ENCODE results near the gene PRKCD. TPM values are rescaled to one million over a fixed set of nuclear protein-coding genes. Genes with fewer than 3 reads are reported as not detected.

PRKCD gene
- total RNA-seq, 2 experiments from 2014 or later: 17.2 to 18.7 TPM

DNA sequence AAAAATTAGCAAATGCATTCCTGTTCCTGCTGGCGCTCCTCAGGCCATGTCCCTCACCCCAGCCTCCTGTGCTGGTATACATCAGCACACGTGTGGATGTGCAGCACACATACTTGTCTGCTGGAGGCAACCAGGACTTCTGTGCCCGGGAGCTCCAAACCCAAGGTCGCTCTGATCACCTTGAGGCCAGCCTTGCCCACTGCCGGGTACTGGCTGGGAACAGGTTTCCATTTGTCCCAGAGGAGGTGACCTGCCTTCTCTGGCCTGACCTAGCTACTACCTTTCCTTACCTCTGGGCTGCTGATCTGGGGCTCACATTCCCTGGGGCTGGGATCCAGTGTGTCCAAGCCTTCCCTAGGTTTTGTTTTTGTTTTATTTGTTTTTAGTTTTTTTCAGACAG lies 12.1 kb downstream of the PRKCD start:
- Mint-ChIP-seq H3K36me3 (peaks cover 4% of the 10 kb centered on the region), H3K4me3 (no peak overlapping the region)

DNA sequence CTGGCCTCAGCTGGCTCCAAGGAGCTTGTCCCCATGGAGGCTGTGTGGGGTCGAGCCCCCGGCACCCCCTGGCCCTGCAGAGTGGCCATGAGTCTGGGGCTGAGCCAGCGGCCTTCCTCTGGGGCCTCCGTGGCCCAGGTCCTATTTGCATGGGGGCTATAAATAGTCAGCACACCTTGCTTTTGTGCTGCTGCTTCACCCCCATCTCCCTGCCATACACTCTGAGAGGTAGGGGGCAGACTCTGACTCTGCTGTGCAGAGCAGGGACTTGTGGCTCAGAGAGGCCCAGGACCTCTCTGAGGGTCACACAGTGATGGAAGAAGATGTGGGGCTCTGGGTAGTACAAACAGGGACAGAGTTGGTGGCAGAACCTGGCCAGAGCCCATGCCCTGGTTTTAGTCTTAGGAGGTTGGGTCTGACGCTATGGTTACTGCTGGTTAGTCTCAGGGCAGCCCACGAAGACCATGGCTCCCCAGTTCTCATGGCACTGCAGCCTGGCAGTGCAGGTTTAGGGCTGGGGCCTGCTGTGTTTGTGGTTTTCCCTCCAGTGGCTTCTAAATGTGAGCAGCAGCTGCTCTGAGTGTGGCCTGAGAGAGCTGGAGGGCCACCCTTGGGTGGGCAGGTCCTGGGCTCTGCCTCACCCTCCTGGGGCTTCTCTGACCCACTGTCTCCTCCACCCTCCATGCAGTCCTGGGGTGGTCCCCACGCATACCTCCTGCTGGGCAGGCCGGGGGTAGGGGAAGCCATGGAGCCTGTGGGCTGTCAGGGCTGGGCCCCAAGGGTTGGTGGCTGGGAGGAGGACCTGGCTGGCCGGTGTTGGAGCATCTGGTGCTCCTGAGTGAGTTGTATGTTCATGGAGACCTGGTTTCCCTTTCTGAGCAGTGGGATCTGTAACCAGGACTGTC lies 13.6 kb downstream of the PRKCD start:
- Mint-ChIP-seq H3K9me3 (ENCODE audit: low read depth) (no peaks in the 10 kb centered on the region), H3K4me3 (no peak overlapping the region), H3K27me3 (no peaks in the 10 kb centered on the region), H3K4me1 (peaks cover 17% of the 10 kb centered on the region), H3K27ac (no peak overlapping the region), H3K36me3 (peaks cover 4% of the 10 kb centered on the region)
- no peak for ATAC-seq
- no peak for DNase-seq
- CTCF ChIA-PET: interaction anchor here (0.6 kb wide), 1 partner anchor 13 kb away, joined by 4 read pairs; no protein-coding TSS in a partner anchor

More for the DNA sequence above, 12.1 kb downstream of the PRKCD start:
- H3K9me3 Mint-ChIP-seq (ENCODE audit: low read depth): no peaks in the 10 kb centered on the region
- DNase-seq: no peak
- CTCF ChIA-PET: no interaction called here
- no peak for ATAC-seq
- H3K27me3 Mint-ChIP-seq: no peaks in the 10 kb centered on the region
- H3K4me1 Mint-ChIP-seq: peaks cover 27% of the 10 kb centered on the region
- H3K27ac Mint-ChIP-seq: no peak overlapping the region

DNA sequence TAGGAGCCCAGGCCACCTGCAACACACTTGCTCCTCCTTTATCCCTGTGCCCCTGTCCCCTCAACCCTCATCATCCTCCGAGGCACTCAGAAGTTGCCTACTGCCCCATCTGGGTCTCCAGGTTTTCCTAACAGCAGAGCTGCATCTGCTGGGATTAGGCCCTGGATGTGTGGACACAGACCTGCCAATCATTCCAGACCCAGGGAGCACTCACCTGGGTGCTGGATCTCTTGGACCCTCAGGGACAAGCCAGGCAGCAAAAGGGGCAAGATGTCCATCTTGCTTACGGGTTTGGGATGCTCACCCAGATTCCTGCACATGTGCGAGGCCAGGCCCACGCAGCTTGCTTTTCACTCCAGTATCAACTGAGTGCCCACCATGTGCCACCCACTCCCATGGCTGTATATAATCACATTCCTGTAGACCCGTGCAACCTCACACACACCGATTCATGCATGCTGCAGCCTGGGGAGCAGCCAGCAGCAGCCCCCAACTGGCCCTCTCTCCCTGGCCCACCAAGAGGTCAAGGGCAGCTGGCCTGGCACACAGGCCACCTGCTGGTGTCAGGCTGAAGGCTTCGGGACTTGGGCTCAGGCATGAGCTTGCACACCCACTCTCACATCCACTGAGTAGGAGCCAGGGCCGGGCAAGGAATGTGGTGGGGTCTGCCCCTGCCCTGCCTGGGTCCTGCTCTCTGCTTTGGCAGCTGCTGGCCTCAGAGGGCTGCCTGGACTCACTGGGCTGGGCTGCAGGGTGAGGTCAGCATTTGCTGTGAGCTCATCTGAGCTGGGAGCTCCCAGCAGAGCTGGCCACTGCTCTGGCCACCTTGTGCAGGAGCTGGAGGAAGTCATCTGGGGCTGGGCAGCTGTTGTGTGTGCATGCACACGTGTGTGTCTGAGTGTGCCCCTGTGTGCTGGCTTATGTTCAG lies 14.9 kb downstream of the PRKCD start:
- no peak for DNase-seq
- CTCF ChIA-PET: interaction anchor here (0.9 kb wide), 1 partner anchor 44 kb away, joined by 3 read pairs; no protein-coding TSS in a partner anchor
- H3K9me3 Mint-ChIP-seq (ENCODE audit: low read depth): no peaks in the 10 kb centered on the region
- H3K4me3 Mint-ChIP-seq: no peak overlapping the region
- ATAC-seq: no peak
- H3K27me3 Mint-ChIP-seq: no peaks in the 10 kb centered on the region
- H3K4me1 Mint-ChIP-seq: peaks cover 5% of the 10 kb centered on the region
- no peak overlapping the region for H3K27ac Mint-ChIP-seq
- peaks cover 4% of the 10 kb centered on the region for H3K36me3 Mint-ChIP-seq

DNA sequence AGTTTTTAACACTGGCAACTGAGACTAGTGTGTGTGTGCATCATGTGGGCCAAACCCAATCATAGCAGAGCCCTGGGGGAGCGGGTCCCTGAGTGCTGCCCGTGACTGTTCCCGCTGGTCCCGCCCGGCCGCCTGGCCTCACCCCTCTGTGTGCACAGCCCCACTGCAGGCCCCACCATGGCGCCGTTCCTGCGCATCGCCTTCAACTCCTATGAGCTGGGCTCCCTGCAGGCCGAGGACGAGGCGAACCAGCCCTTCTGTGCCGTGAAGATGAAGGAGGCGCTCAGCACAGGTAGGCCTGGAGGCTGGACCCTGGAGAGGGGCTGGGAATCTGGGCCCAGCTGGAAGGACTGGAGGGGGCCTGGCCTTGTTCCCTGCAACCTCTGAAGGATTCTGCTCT lies 17.2 kb downstream of the PRKCD start:
- H3K27ac Mint-ChIP-seq: no peak overlapping the region
- H3K36me3 Mint-ChIP-seq: peaks cover 4% of the 10 kb centered on the region
- DNase-seq: no peak
- ATAC-seq: no peak
- H3K9me3 Mint-ChIP-seq (ENCODE audit: low read depth): no peaks in the 10 kb centered on the region
- H3K27me3 Mint-ChIP-seq: no peaks in the 10 kb centered on the region
- no peak overlapping the region for H3K4me3 Mint-ChIP-seq
- H3K4me1 Mint-ChIP-seq: peaks cover 2% of the 10 kb centered on the region
- CTCF ChIA-PET: interaction anchor here (1.2 kb wide), 1 partner anchor 44 kb away, joined by 3 read pairs; no protein-coding TSS in a partner anchor

DNA sequence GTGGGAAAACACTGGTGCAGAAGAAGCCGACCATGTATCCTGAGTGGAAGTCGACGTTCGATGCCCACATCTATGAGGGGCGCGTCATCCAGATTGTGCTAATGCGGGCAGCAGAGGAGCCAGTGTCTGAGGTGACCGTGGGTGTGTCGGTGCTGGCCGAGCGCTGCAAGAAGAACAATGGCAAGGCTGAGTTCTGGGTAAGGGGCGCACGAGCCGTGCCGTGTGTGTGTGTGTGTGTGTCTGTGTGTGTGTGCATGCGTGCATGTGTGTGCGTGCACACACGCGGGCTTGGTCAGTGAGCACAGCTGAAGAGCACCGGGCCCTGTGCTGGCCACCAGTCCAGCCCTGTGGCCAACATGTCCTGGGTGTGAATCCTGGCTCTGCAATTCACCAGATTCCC lies 18.6 kb downstream of the PRKCD start:
- H3K27ac Mint-ChIP-seq: no peak overlapping the region
- ATAC-seq: no peak
- H3K4me1 Mint-ChIP-seq: no peaks in the 10 kb centered on the region
- no peaks in the 10 kb centered on the region for H3K36me3 Mint-ChIP-seq
- no peaks in the 10 kb centered on the region for H3K9me3 Mint-ChIP-seq (ENCODE audit: low read depth)
- H3K4me3 Mint-ChIP-seq: no peak overlapping the region
- CTCF ChIA-PET: no interaction called here
- H3K27me3 Mint-ChIP-seq: no peaks in the 10 kb centered on the region
- no peak for DNase-seq

DNA sequence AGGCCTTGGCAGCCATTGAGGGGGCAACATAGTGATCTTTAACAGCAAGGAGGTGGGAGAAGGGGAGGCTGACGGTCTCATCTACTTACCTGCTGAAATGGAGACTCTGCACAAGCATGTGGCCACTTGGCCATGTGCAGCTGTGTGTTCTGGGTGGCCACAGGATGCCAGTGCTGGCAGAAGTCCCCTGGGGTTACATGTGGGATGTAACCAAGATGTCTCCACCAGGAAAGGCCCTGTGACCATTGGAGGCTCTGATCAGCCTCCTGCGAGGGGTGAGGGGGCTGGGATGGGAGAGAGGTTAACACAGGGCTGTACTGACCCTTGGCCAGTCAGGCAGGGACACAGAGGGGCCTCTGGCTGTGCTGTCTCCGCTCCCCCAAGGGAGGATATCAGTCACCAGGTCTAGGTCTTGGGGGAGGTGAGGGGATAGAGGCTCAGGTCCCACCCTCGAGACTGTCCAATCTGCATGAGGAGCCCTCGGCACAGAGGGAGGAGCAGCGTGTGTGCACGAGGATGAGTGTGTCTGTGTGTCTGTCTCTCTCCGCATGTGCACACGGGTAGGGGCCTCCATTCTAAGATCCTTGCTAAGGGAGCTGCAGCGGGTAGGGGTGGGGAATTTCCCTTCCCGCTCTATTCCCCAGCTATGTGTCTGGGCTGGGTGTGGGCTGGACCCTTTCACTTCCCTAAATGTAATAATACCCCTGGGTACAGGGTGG lies 19.5 kb downstream of the PRKCD start:
- Mint-ChIP-seq H3K9me3 (ENCODE audit: low read depth) (no peaks in the 10 kb centered on the region), H3K36me3 (peaks cover 2% of the 10 kb centered on the region), H3K4me1 (peaks cover 2% of the 10 kb centered on the region), H3K4me3 (no peak overlapping the region), H3K27me3 (no peaks in the 10 kb centered on the region), H3K27ac (no peak overlapping the region)
- DNase-seq: no peak
- ATAC-seq: no peak
- CTCF ChIA-PET: interaction anchor here (1.0 to 1.5 kb wide), 2 partner anchors 16 to 46 kb away, joined by 3 to 4 read pairs; no protein-coding TSS in a partner anchor

DNA sequence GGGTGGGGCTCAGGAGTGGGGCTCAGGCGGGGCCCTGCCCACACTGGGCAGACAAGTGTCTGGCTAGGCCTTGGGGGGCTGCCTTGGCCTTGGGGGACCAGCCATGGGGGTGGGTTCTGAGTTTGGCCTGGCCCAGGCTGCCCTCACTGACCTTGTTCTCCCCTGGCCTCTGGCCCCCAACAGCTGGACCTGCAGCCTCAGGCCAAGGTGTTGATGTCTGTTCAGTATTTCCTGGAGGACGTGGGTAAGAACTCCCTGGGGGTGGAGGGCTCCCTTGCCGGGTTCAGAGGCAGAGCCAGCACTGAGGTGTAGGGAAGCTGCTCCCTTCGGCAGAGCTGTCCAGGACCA lies 20.0 kb downstream of the PRKCD start:
- ATAC-seq (no peak), DNase-seq (no peak)
- Mint-ChIP-seq H3K27ac (no peak overlapping the region), H3K27me3 (no peaks in the 10 kb centered on the region), H3K4me1 (peaks cover 2% of the 10 kb centered on the region), H3K9me3 (ENCODE audit: low read depth) (no peaks in the 10 kb centered on the region), H3K4me3 (no peak overlapping the region), H3K36me3 (peaks cover 2% of the 10 kb centered on the region)
- CTCF ChIA-PET: interaction anchor here (1.0 to 1.5 kb wide), 2 partner anchors 15 to 47 kb away, joined by 3 to 4 read pairs; no protein-coding TSS in a partner anchor

DNA sequence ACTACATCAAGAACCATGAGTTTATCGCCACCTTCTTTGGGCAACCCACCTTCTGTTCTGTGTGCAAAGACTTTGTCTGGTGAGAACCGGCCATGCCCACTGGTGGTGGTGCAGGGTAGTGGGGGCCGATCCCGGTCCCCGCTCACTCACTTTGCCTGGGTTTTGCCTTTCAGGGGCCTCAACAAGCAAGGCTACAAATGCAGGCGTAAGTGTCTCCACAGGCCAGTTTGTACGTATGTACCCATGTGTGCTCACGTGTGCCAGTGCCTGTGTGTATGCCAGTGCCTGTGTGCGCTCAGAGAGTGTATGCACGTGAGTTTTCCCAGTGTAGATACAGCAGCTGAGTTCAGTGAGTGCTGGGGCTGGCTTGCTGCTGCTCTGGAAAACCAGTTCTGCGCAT lies 20.5 kb downstream of the PRKCD start:
- CTCF ChIA-PET: interaction anchor here (1.5 kb wide), 1 partner anchor 47 kb away, joined by 4 read pairs; no protein-coding TSS in a partner anchor
- no peaks in the 10 kb centered on the region for H3K27me3 Mint-ChIP-seq
- peaks cover 2% of the 10 kb centered on the region for H3K36me3 Mint-ChIP-seq
- no peak overlapping the region for H3K27ac Mint-ChIP-seq
- H3K4me1 Mint-ChIP-seq: peaks cover 2% of the 10 kb centered on the region
- no peak overlapping the region for H3K4me3 Mint-ChIP-seq
- H3K9me3 Mint-ChIP-seq (ENCODE audit: low read depth): no peaks in the 10 kb centered on the region
- no peak for ATAC-seq
- no peak for DNase-seq

DNA sequence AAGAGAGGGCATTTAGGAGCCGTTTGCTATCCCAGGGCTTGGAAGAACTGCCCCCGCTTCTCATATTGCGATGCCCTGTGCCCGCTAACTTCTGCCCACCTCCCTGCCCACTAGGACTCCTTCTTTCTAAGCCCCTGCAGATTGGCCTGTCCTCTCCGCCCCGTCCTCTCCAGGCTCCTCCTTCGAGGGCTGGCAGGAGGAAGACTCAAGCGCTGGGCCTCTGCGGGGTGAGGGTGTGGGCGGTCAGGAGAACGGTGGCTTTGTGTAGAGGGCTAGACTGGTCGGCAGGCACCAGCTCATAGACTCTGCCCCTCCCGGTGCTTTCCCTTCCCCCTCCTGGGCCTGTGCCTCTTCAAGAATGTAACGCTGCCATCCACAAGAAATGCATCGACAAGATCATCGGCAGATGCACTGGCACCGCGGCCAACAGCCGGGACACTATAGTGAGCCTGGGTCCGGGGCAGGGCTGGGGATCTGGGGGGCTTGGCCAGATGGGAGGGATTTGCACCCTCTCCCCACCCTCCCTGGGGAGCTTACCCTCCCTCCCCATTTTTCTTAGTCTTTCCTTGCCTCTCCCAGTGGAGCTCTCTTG lies 21.9 kb downstream of the PRKCD start:
- Mint-ChIP-seq H3K9me3 (ENCODE audit: low read depth) (no peaks in the 10 kb centered on the region), H3K36me3 (peaks cover 2% of the 10 kb centered on the region), H3K27ac (no peak overlapping the region), H3K4me3 (no peak overlapping the region), H3K27me3 (no peaks in the 10 kb centered on the region), H3K4me1 (peaks cover 2% of the 10 kb centered on the region)
- ATAC-seq: no peak
- CTCF ChIA-PET: interaction anchor here (2.2 kb wide), 1 partner anchor 14 kb away, joined by 6 read pairs; no protein-coding TSS in a partner anchor
- no peak for DNase-seq

DNA sequence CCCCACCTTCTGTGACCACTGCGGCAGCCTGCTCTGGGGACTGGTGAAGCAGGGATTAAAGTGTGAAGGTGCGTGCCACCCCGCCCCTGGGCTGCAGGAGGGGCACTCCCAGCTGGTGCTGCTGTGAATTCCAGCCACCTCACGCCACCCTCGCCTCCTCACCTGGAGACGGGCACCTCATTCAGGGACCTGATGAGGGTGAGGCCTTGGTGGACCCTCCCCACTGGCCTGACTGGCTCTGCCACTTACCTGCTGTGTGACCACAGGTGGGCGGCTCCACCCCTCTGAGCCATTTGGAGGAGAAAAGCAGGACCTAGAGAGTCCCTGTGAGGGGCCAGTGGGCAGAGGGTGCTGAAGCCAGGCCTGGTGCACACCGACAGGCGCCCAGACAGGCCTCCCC lies 22.5 kb downstream of the PRKCD start:
- no peak for ATAC-seq
- Mint-ChIP-seq H3K4me1 (peaks cover 2% of the 10 kb centered on the region), H3K27me3 (no peaks in the 10 kb centered on the region), H3K27ac (no peak overlapping the region), H3K9me3 (ENCODE audit: low read depth) (no peaks in the 10 kb centered on the region), H3K4me3 (no peak overlapping the region), H3K36me3 (peaks cover 2% of the 10 kb centered on the region)
- CTCF ChIA-PET: interaction anchor here (2.2 kb wide), 1 partner anchor 13 kb away, joined by 6 read pairs; no protein-coding TSS in a partner anchor
- DNase-seq: no peak

DNA sequence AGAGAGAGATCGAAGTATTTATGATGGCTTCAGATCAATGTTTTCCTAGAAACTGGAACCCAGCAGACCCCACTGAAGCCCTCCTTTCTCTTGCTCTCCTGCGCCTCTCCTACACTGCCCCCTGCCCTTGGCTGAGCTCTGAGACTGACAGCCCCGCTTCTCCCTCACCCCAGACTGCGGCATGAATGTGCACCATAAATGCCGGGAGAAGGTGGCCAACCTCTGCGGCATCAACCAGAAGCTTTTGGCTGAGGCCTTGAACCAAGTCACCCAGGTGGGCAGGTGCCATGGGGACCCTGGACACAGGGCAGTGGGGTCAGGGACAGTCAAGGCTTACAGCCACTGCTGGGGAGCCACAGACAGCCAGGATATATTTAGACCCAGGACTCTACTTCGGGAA lies 23.7 kb downstream of the PRKCD start:
- Mint-ChIP-seq H3K27ac (no peak overlapping the region), H3K4me1 (peaks cover 2% of the 10 kb centered on the region), H3K4me3 (no peak overlapping the region), H3K27me3 (no peaks in the 10 kb centered on the region), H3K9me3 (ENCODE audit: low read depth) (no peaks in the 10 kb centered on the region), H3K36me3 (peaks cover 2% of the 10 kb centered on the region)
- ATAC-seq (no peak), DNase-seq (no peak)
- CTCF ChIA-PET: interaction anchor here (1.4 to 2.2 kb wide), 2 partner anchors 12 to 51 kb away, joined by 3 to 6 read pairs; no protein-coding TSS in a partner anchor

DNA sequence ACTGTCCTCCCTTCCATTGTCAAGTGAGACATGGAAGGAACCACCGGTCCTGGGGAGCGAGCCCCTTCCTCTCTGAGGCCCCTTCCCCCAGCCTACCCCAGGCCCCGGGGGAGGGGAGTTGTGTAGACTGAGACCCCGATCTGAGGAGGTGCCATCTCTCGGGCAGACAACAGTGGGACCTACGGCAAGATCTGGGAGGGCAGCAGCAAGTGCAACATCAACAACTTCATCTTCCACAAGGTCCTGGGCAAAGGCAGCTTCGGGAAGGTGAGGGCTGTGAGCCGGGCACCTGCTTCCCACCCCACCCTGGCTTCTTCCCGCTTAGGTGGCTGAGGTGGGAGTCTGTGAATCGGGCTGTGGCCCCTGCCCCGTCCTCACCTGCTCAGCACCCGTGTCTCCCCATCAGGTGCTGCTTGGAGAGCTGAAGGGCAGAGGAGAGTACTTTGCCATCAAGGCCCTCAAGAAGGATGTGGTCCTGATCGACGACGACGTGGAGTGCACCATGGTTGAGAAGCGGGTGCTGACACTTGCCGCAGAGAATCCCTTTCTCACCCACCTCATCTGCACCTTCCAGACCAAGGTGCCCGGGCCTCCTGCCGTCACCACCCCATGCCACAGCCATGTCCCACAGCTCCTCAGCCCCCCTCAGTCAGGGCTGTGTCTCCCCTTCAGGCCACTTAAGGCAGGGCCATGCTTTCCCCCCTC lies 24.9 kb downstream of the PRKCD start:
- peaks cover 6% of the 10 kb centered on the region for H3K36me3 Mint-ChIP-seq
- DNase-seq (no peak), ATAC-seq (no peak)
- H3K27ac Mint-ChIP-seq: no peak overlapping the region
- CTCF ChIA-PET: interaction anchor here (0.8 kb wide), 1 partner anchor 9 kb away, joined by 3 read pairs; no protein-coding TSS in a partner anchor
- H3K9me3 Mint-ChIP-seq (ENCODE audit: low read depth): no peaks in the 10 kb centered on the region
- H3K27me3 Mint-ChIP-seq: no peaks in the 10 kb centered on the region
- H3K4me1 Mint-ChIP-seq: peaks cover 2% of the 10 kb centered on the region
- no peak overlapping the region for H3K4me3 Mint-ChIP-seq
